GM21526 (cell line): ENCODE measurements around the gene CDC42EP2.

Source experiments
- ATAC-seq: cut with Tn5 transposase; IDR thresholded peaks from one replicate; pipeline ENCODE4 v1.9.1; 2021; ENCODE audit warnings: moderate library complexity; ENCODE audit not compliant: unreplicated experiment, low FRiP score

CDC42EP2 gene

GRCh38 chr11:65314501-65315203, at the start of gene CDC42EP2:
CDC42EP2 (plus strand) TSS chr11:65314866; CDS start chr11:65320899, 6,033 bp downstream.
- no peak for ATAC-seq

DNA sequence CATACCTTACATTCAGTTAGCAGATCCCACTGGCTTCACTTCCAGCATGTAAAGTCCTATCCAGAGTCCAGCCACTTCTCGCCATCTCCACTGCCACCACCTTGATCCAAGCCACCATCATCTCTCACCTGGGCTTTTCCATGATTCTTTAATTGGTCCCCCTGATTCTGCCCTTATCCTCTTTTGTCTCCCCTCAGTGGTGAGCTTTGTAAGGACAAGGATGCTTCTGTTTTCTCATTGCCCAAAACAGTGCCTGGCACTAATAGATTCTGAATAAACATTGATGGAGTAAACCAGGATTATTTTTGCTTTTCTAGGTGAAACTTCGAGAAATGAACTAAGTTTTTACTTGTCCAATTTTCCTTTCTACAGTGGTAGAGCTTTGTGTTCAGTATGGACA, 48.5 kb upstream of the CDC42EP2 start:
- ATAC-seq, result no peak

GRCh38 chr11:65274735-65275682, 39.7 kb upstream of the CDC42EP2 start:
- ATAC-seq, result no peak

DNA sequence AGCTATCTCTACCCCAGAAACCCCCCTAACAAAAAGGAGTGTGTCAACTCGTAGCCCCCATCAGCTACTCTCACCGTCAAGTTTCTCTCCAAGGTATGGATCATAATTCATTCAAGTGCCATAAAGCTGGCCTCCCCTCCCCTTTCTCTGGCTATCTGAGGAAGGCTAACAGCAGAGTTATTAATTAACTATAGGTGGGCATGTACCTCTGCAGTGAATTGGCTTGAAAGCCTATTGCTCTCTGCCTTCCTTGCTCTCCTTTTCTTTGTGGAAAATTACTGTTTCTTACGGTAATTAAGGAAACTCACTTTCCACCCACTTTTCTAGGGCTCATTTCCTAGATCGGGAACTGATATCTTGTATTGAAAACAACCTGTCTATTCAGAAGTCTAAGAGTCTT, 38.8 kb upstream of the CDC42EP2 start:
- ATAC-seq, result no peak

DNA sequence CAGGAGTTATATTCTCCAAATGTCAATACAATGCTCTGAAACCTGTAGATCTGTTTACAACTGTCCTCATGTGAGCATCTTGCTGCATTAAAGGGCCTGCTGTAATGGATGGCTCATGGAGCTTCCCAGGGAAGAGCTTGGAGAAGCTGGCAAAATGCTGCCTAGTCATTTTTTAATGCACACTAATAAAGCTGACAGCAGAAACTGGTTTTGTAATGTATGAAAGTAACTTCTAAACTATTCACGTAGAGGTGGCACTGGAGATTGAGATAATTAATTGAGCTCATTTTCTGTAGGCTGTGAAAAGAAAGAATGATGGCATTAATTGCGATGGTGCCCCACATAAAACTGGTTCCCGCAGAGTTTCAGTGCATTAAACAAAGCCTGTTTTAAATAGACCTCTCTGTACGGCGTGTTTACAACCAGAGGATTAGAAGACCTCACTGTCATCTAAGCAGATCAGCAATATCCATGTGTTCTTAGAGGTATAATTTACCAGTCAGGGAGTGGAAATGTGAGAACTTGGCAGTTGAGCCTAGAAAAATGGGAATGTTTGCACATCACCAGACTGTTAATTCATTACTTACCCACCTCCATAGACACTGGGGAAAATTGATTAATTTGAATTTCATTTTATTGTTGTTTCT, 36.9 kb upstream of the CDC42EP2 start:
- ATAC-seq, result no peak

DNA sequence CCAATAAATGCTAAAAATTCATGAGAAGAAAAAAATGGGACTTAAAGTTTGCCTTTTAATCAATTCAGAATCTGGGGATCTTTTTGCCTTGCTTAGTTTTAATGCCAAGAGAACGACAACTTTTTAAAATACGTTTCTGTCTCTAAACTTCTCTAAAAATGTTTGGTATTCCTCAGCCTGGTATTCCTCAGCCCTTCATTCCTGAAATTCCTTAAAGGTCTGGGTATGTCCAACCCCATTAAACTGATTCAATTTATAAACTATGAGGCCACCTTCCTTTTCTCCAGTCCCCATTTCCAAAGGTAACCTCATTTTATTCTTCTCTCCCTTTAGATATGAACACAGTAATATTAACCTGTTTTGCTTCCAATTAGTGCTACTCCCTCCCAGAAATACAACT, 36.3 kb upstream of the CDC42EP2 start:
- ATAC-seq, result no peak

GRCh38 chr11:65279279-65279678, 35.4 kb upstream of the CDC42EP2 start:
- ATAC-seq, result no peak

DNA sequence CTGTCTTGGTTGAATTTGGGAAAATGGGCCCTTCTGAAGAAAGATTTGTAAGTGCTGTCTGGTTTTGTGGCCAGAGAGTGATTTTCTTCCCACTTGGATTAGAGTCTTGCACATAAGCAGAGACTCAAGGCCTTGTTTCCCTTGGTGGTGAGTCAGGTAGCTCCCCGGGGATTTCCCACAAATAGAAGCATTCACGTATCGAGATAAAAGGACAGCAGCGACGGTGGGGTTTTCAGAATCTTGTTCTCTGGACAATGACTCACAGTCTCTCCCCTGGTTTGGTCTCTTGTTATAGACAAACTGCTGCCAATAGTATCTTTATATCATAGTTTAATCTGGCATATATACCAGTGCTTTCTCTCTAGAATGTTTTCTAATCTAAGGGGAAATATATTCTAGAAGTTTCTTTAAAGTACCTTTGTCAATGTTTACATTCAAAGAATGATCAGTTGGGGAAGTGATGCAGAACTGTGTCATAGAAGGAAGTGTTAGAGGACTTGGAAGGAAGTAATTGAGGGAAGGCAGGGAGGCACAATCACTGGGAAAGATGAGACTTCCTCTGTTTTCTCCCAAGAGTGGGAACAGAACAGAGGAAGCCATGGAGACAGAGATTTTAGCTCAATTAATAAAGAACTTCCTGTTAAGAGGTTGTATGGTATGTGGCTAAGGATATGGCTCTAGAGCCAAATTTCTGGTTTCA, 34.8 kb upstream of the CDC42EP2 start:
- ATAC-seq, result no peak

DNA sequence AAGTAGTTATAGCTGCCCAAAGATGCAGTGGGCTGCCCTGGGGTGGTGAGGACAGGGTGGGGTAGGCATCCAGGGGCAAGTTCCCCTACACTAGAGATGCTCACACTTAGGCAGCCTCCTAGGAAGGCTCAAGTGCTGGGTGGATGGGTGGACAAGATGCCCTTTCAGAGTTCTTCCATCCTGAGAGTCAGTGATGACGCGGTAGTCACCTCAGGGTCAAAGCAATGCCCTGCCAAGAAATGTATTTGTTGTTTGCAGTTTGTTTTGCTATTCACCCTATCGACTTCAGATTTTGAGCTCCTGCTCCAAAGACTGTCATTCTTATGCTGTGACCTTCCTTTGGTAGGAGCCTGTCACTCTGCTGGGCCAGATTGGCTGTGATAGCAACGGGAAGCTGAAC, 34.0 kb upstream of the CDC42EP2 start:
- ATAC-seq, result no peak

- ATAC-seq, result no peak
These were observed 28.0 kb upstream of the CDC42EP2 start for GRCh38 chr11:65286686-65287085.

- ATAC-seq, result no peak
These were observed 27.1 kb upstream of the CDC42EP2 start for GRCh38 chr11:65287601-65288000.

- ATAC-seq, result no peak
These were observed 25.7 kb upstream of the CDC42EP2 start for GRCh38 chr11:65288706-65289536.

- ATAC-seq, result no peak
These were observed 24.1 kb upstream of the CDC42EP2 start for GRCh38 chr11:65290448-65291165.

GRCh38 chr11:65291613-65292012, 23.1 kb upstream of the CDC42EP2 start:
- no peak for ATAC-seq

- no peak for ATAC-seq
These were observed 21.8 kb upstream of the CDC42EP2 start for GRCh38 chr11:65292890-65293289.

DNA sequence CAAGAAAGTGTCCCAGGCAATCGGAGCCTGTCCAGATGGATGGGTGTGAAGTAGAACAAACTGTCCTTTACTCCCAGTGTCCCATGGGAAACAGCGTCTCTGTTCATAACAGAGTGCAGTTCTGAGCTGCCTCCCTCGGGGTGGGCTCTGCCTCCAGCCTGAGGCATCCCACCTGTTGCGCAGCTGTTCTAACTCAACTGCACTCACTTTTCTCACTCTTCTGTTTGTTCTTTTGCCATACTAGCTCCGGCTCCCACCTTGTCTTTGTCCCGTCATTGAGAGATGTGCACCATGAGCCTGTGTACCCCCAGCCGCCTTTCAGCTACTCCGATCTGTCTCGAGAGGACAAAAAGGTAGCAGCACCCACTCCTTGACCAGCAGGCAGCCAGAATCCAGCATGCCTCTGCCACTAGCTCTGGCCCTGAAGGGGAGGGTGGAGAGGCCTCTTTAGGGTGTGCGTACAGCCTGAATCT, 20.7 kb upstream of the CDC42EP2 start:
- no peak for ATAC-seq

- ATAC-seq, result no peak
These were observed 19.7 kb upstream of the CDC42EP2 start for GRCh38 chr11:65295001-65295400.

DNA sequence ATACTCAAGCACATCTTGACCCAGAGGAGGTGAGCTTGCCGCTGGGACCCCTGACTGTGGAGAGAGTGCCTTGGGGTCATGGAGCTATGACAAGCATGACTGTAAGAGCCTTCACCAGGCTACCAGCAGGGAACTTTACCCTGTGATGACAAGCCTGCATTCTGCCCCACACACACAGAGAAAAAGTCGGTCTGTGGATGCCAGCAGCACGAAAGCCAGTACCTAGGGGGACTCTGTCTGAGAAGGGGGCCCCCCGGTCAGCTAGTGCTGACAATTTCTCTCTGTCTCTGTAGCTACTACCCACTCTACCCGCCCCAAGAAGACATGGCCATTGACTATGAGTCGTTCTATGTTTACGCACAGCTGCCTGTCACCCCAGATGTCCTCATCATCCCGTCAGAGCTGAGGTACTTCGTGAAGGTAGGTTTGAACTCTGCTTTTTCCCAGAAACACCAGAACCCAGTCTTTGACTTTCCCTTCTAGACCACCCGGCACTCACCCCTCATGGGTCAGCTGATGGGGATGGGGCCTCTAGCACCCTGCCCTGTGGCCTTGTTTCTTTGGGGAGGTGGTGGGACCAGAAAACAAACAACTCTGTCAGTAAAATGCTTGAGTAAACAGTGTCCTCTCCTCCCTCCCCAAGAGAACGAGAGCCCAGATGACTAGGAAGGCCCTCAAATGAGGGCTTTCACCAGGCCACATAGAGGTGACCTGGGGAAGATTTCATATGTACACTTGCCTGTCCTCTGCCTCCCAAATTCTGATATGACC, 18.9 kb upstream of the CDC42EP2 start:
- ATAC-seq, result no peak
